ENCODE results near the gene IL1RL2.

IL1RL2 gene

DNA sequence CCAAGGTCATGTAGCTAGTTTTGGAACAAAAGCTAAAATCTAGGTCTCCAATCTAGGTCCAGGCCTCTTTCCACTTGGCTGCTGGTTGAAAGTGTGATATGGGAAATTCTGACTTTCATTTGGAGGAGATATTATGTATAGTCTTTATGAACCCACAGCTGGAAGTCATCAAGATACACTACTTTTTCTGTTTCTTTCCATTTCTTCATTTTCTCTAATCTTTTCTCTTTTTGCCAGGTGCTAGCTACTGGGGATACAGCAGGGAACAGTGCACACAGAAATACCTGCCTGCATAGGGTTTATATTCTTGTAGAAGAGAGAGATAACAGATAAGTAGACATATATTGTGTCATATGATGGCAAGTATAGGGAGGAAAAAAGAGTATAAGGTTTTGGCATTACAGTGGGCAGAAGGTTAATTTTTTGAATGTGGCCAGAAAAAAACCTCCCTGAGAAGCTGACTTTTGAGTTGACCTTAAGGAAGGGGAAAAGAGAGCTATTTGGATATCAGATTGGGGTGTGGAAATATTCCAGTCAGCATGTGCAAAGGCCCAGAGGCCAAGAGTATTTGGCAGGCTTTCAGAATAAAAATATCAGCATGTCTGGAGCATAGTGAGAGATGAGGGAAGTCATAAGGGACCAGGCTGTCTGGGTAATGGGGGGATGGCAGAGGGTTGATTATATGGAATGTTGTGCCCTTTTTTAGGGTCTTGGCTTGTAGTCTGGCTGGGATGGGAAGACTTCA, 28.6 kb upstream of the IL1RL2 start (continued):
- TF ChIP-seq, protein P1, sequence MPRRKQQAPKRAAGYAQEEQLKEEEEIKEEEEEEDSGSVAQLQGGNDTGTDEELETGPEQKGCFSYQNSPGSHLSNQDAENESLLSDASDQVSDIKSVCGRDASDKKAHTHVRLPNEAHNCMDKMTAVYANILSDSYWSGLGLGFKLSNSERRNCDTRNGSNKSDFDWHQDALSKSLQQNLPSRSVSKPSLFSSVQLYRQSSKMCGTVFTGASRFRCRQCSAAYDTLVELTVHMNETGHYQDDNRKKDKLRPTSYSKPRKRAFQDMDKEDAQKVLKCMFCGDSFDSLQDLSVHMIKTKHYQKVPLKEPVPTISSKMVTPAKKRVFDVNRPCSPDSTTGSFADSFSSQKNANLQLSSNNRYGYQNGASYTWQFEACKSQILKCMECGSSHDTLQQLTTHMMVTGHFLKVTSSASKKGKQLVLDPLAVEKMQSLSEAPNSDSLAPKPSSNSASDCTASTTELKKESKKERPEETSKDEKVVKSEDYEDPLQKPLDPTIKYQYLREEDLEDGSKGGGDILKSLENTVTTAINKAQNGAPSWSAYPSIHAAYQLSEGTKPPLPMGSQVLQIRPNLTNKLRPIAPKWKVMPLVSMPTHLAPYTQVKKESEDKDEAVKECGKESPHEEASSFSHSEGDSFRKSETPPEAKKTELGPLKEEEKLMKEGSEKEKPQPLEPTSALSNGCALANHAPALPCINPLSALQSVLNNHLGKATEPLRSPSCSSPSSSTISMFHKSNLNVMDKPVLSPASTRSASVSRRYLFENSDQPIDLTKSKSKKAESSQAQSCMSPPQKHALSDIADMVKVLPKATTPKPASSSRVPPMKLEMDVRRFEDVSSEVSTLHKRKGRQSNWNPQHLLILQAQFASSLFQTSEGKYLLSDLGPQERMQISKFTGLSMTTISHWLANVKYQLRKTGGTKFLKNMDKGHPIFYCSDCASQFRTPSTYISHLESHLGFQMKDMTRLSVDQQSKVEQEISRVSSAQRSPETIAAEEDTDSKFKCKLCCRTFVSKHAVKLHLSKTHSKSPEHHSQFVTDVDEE (CRISPR knock-in tag; IDR thresholded peaks at IDR 0.05), result no peak
- TF ChIP-seq ZNF8 (CRISPR knock-in tag; IDR thresholded peaks at IDR 0.05) (no peak), ISL1 (CRISPR knock-in tag; IDR thresholded peaks at IDR 0.05) (no peak), ZFP3 (CRISPR knock-in tag; IDR thresholded peaks at IDR 0.05) (no peak), TCF4 (CRISPR knock-in tag; IDR thresholded peaks at IDR 0.05; ENCODE audit: borderline replicate concordance) (no peak), ZNF565 (CRISPR knock-in tag; conservative IDR thresholded peaks at IDR 0.05; ENCODE audit: low read depth) (no peak), ESRRG (CRISPR knock-in tag; IDR thresholded peaks at IDR 0.05) (no peak), ZC3H10 (CRISPR knock-in tag; IDR thresholded peaks at IDR 0.05) (no peak), GLIS3 (CRISPR knock-in tag; IDR thresholded peaks at IDR 0.05) (no peak), CSDC2 (CRISPR knock-in tag; IDR thresholded peaks at IDR 0.05) (no peak)
- TF ChIP-seq, protein P2, sequence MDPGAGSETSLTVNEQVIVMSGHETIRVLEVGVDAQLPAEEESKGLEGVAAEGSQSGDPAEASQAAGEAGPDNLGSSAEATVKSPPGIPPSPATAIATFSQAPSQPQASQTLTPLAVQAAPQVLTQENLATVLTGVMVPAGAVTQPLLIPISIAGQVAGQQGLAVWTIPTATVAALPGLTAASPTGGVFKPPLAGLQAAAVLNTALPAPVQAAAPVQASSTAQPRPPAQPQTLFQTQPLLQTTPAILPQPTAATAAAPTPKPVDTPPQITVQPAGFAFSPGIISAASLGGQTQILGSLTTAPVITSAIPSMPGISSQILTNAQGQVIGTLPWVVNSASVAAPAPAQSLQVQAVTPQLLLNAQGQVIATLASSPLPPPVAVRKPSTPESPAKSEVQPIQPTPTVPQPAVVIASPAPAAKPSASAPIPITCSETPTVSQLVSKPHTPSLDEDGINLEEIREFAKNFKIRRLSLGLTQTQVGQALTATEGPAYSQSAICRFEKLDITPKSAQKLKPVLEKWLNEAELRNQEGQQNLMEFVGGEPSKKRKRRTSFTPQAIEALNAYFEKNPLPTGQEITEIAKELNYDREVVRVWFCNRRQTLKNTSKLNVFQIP (CRISPR knock-in tag; IDR thresholded peaks at IDR 0.05; ENCODE audit: borderline replicate concordance, low read depth), result no peak

DNA sequence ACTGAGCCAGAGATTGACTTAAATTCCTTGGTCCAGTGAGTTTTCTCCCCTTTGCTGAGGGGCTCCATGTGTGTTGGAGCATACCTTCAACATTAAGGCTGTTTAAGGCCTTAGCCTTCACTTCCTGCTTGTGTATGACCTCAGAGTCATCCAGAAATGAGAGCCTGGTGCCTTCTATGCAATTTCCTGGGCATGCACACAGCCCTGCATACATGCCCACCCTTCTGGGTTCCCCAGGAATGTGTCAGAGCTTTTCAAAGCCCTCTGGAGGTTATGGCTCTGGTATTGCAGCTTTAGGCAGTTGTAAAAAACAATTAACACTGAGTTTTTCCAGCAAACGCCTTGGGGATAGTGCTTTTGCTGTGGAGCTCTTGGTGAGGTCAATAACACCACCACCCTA, 27.5 kb upstream of the IL1RL2 start:
- ATAC-seq, result peak; percentile 62

DNA sequence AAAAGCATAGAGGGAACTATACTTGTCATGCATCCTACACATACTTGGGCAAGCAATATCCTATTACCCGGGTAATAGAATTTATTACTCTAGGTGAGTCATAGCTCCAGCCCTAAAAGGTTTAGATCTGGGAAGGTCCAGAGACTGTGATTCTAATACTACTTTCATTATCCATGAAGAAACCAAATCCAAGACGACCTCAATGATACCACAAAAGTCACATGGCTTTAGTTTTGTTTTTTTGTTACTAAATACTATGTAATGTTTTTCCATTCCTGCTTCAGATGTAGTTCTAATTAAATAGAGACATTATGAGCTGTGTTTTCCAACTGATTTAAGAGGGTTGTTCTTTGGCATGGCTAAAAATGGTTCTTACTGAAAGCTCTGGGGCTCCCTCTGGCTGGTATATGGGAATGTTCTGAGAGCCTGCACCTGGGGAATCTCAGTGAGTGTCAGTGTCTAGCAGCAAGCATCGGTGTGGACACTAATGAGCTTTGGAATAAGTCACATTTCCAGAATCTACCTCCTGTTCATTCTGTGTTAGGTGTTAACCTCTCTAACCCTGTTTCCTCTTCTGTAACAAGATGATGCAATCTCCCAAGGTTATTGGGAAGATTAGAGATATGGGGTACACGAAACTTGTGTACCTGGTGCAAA, 20.5 kb upstream of the IL1RL2 start:
- peak; percentile 98 for ATAC-seq
- TF ChIP-seq TCF4 (CRISPR knock-in tag; IDR thresholded peaks at IDR 0.05; ENCODE audit: borderline replicate concordance), result no peak
- TF ChIP-seq RARB (CRISPR knock-in tag; IDR thresholded peaks at IDR 0.05), result no peak
- peak; percentile 52; the same call in 1 of the 2 replicates for TF ChIP-seq TOX (CRISPR knock-in tag; IDR thresholded peaks at IDR 0.05; ENCODE audit: borderline replicate concordance)
- TF ChIP-seq ZNF8 (CRISPR knock-in tag; IDR thresholded peaks at IDR 0.05), result no peak
- no peak for TF ChIP-seq ZFP30 (CRISPR knock-in tag; IDR thresholded peaks at IDR 0.05)
- TF ChIP-seq CSRNP3 (CRISPR knock-in tag; IDR thresholded peaks at IDR 0.05), result no peak
- TF ChIP-seq, protein P1 (CRISPR knock-in tag; IDR thresholded peaks at IDR 0.05), result no peak
- TF ChIP-seq ZNF565 (CRISPR knock-in tag; conservative IDR thresholded peaks at IDR 0.05; ENCODE audit: low read depth), result no peak
- TF ChIP-seq ESRRG (CRISPR knock-in tag; IDR thresholded peaks at IDR 0.05), result no peak
- TF ChIP-seq PPARA (CRISPR knock-in tag; IDR thresholded peaks at IDR 0.05; ENCODE audit: borderline replicate concordance), result no peak
- TF ChIP-seq ISL1 (CRISPR knock-in tag; IDR thresholded peaks at IDR 0.05), result 0 out of 2 replicates have a peak, but pooled peaks have one; percentile 28
- TF ChIP-seq OSR1 (CRISPR knock-in tag; IDR thresholded peaks at IDR 0.05), result 0 out of 2 replicates have a peak, but pooled peaks have one; percentile 71
- TF ChIP-seq ZFP3 (CRISPR knock-in tag; IDR thresholded peaks at IDR 0.05), result peak; percentile 72; the same call in 1 of the 2 replicates
- peak; percentile 73; the same call in 1 of the 2 replicates for TF ChIP-seq CSDC2 (CRISPR knock-in tag; IDR thresholded peaks at IDR 0.05)

More for the DNA sequence above, 27.5 kb upstream of the IL1RL2 start:
- TF ChIP-seq ARNTL (CRISPR knock-in tag; IDR thresholded peaks at IDR 0.05; ENCODE audit: borderline replicate concordance, low read depth) (no peak), TOX (CRISPR knock-in tag; IDR thresholded peaks at IDR 0.05; ENCODE audit: borderline replicate concordance) (no peak), CSDC2 (CRISPR knock-in tag; IDR thresholded peaks at IDR 0.05) (no peak), SNAI2 (CRISPR knock-in tag; IDR thresholded peaks at IDR 0.05) (no peak)
- TF ChIP-seq, protein P1 (CRISPR knock-in tag; IDR thresholded peaks at IDR 0.05), result no peak
- TF ChIP-seq, protein P2 (CRISPR knock-in tag; IDR thresholded peaks at IDR 0.05; ENCODE audit: borderline replicate concordance, low read depth), result no peak

Data from SK-N-SH treated with all-trans-retinoic acid at 6 μM for 48 hours (cell line).